Adrenal gland (tissue), 12 donors: ENCODE measurements around the gene HRH2. TPM values are rescaled to one million over a fixed set of nuclear protein-coding genes. Genes with fewer than 3 reads are reported as not detected.

Experiments used
- DNase-seq, 7 donors: peaks; one replicate each; pipeline ENCODE4 v3.0.0-alpha.2; 2019 to 2020
- H3K27ac ChIP-seq, 5 donors: fragments of 200-600 bp; sonication (generic) in 4 of 5; 1 replicate in 3 of 5; 2 replicates in 2 of 5; pipeline versions ENCODE4 v1.5.1 to v1.8.0; 2016 to 2020; ENCODE audit warnings: mild to moderate bottlenecking in 1 of 5
- H3K27me3 ChIP-seq: fragments of 200-600 bp; 2 replicates; pipeline ENCODE4 v1.8.0; 2021
- H3K36me3 ChIP-seq, 2 donors: fragments of 200-600 bp; replicated peaks in 1 of 2; 1 replicate in 1 of 2; 2 replicates in 1 of 2; pipeline versions ENCODE4 v1.5.1 to v1.8.0; 2018 to 2022
- H3K4me1 ChIP-seq, 2 donors: fragments of 200-600 bp; replicated peaks in 1 of 2; 1 replicate in 1 of 2; 2 replicates in 1 of 2; pipeline versions ENCODE4 v1.5.1 to v1.8.0; 2018 to 2021
- H3K4me3 ChIP-seq, 4 donors: fragments of 200-600 bp; sonication (generic) in 3 of 4; one replicate each; pipeline ENCODE4 v1.5.1; 2016 to 2018
- H3K9me3 ChIP-seq, 3 donors: fragments of 200-600 bp; sonication (generic) in 1 of 3; replicated peaks in 1 of 3; 1 replicate in 2 of 3; 2 replicates in 1 of 3; pipeline versions ENCODE4 v1.5.1 to v1.8.0; 2016 to 2021
- CTCF ChIP-seq, 6 experiments: fragments of 450-650 bp in 4 of 6; fragments of 200-600 bp in 2 of 6; sonication (generic) in 1 of 6; IDR thresholded peaks; 1 replicate in 5 of 6; 2 replicates in 1 of 6; pipeline versions ENCODE4 v1.5.1 to v1.8.0; 2016 to 2021; ENCODE audit warnings: antibody characterized with exemption in 6 of 6, mild to moderate bottlenecking in 2 of 6, moderate library complexity in 1 of 6
- POLR2A ChIP-seq, 2 donors: fragments of 450-650 bp; IDR thresholded peaks; one replicate each; pipeline ENCODE4 v1.6.1; 2017; ENCODE audit warnings: antibody characterized with exemption in 2 of 2, mild to moderate bottlenecking in 2 of 2, moderate library complexity in 1 of 2
- WGBS, 4 donors: extraction: QIAGEN DNeasy Blood & Tissue Kit in 2 of 4; methylation state at CpG; one replicate each; pipeline versions ENCODE4 v1.1.5 to v1.1.7; 2013 to 2017; 5-methylcytosine and 5-hydroxymethylcytosine counted together
- intact Hi-C, 2 donors: fragments of 100-400 bp; cut with DNase I; formaldehyde crosslinking; loops; one replicate each; pipeline versions ENCODE4 v1.14.1 to v1.15.0; 2022 to 2023
- polyA plus RNA-seq, 3 donors: library from polyadenylated mRNA; stranded (reverse); fragments of 200-250 nt in 2 of 3; fragments of 350-450 nt in 1 of 3; fragmentation: Illumina TruSeq in 1 of 3; extraction: RNeasy Lipid Tissue Mini Kit (QIAGEN cat#74804) in 1 of 3; gene quantifications; one replicate each; pipeline ENCODE4 v1.2.3, GENCODE V29; 2013 to 2014
- total RNA-seq, 9 donors: library from RNA; depleted of rRNA in 4 of 9; stranded (reverse); fragments of >200 nt in 4 of 9; fragments of 120-200 nt in 1 of 9; fragmentation: NEBNext Ultra II Directional in 1 of 9; extraction: Animal tissue kit (Norgen Biotek cat#: 25700) in 1 of 9; gene quantifications; one replicate each; pipeline versions ENCODE4 v1.1.0 to v1.2.4, GENCODE V29; 2013 to 2023
- donor health status: healthy with polysubstance abuse.
- donor health status: Bipolar disorder and iron deficiency.
- donor health status: DM: yes; HTN: yes; CAD: no.
- donor health status: DM: no; HTN: no; CAD: no.
- donor health status: DM: no; HTN: no; CAD: no.
- donor health status: DM: yes; HTN: yes; CAD: no.

HRH2 gene
- total and polyA plus RNA-seq, 12 donors: 0.22 to 7.3 (median 3.1) TPM

GRCh38 chr5:175724314-175725275, 66.7 kb downstream of the HRH2 start:
- Histone ChIP-seq H3K27ac (no peak overlapping the region), H3K36me3 (no peaks in the 10 kb centered on the region), H3K4me1 (no peaks in the 10 kb centered on the region), H3K27me3 (peaks cover 13% of the 10 kb centered on the region), H3K4me3 (no peak overlapping the region), H3K9me3 (no peaks in the 10 kb centered on the region)
- intact Hi-C loops: no loop called here
- peak in 1 of 7 donors; percentile 13 for DNase-seq
- 64 to 70% (median 67%) methylated on average over 15 of the region's 15 CpGs for WGBS, 4 donors
- TF ChIP-seq CTCF (IDR thresholded peaks at IDR 0.05) (no peak), POLR2A (IDR thresholded peaks at IDR 0.05) (no peak)

DNA sequence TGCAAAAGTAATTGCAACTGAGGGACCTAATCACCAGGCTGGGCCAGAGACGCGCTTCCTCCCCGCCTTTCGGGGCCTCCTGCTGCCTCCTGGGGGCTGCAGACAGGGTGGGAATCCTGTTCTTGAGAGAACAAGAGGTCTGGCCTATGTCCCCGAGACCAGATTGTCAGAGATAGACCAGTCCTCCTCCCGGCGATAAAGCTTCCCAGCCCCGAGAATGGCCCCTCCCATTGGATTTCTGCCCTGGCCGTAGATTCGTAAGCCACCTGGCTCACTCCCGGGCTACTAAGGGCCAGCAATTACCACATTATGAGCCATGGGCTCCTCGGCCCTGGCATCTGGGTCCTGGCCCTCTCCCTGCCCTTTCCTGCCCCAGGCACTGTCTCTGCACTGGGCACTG, 70.4 kb downstream of the HRH2 start:
- 62 to 73% (median 69%) methylated on average over 10 to 12 of the region's 12 CpGs for WGBS, 4 donors
- H3K9me3 ChIP-seq: no peaks in the 10 kb centered on the region
- peaks cover 13% of the 10 kb centered on the region for H3K27me3 ChIP-seq
- H3K4me1 ChIP-seq: no peaks in the 10 kb centered on the region
- no peaks in the 10 kb centered on the region for H3K36me3 ChIP-seq
- intact Hi-C loops: no loop called here
- H3K4me3 ChIP-seq: no peak overlapping the region
- H3K27ac ChIP-seq: no peak overlapping the region
- DNase-seq: no peak
- TF ChIP-seq CTCF (IDR thresholded peaks at IDR 0.05) (no peak), POLR2A (IDR thresholded peaks at IDR 0.05) (no peak)

DNA sequence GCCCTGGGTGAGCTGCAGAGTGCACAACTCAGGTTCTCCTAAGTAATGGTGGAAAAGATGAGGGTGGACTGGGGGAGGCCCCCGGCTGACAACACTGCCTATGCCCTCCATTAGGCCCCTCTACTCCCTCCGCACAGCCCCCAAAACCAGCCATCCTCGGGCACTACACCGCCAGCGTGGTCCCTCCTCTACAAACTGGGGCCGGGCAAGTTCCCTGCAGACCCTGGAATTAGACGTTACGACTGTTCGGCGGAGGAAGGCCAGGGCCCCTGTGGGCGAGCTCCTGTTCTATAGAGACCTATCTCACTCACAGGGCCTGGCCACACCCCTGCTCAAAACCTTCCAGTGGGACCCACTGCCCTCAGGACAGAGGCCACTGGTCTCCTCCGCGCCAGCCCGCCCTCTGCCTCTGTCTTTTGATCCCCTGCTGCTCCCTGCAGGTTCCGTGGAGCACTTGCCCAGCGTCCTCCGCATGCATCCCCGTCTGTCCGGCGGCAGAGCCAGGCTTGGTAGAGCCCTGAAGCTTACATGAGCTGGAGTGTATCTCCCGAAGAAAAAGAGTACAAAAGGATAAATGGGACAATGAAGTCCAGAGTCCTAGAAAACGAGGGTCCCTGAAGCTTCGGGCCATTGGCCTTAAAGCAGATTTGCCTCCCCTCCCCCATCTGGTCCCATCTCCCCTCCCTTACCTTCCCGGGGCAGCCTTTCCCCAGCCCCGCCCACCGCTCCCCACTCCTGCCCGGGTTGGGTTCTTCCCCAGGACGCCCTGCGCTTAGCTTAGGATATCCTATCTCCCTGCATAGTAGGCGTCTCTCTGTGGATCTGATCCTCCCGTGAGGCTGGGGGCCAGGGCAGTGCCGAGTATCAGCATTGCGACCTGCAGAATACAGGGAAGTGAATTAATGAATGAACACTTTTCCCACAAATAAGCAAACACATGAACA, 71.3 kb downstream of the HRH2 start:
- no peaks in the 10 kb centered on the region for H3K9me3 ChIP-seq
- no peaks in the 10 kb centered on the region for H3K36me3 ChIP-seq
- peak in 3 of 7 donors; percentile 24 to 75 (median 24) for DNase-seq
- WGBS, 4 donors: 0 to 24% (median 21%) methylated on average over 13 to 33 of the region's 33 CpGs
- intact Hi-C loops: no loop called here
- no peak overlapping the region for H3K4me3 ChIP-seq
- H3K4me1 ChIP-seq: no peaks in the 10 kb centered on the region
- TF ChIP-seq POLR2A (IDR thresholded peaks at IDR 0.05): no peak
- TF ChIP-seq CTCF (IDR thresholded peaks at IDR 0.05): peak in 1 of 6 experiments; percentile 22
- no peak overlapping the region for H3K27ac ChIP-seq
- peaks cover 20% of the 10 kb centered on the region for H3K27me3 ChIP-seq

GRCh38 chr5:175729829-175730277, 72.0 kb downstream of the HRH2 start:
- intact Hi-C loops: no loop called here
- Histone ChIP-seq H3K27me3 (peaks cover 20% of the 10 kb centered on the region), H3K4me1 (no peaks in the 10 kb centered on the region)

More at GRCh38 chr5:175729829-175730277, 72.0 kb downstream of the HRH2 start:
- peak; percentile 91 to 98 (median 94) for DNase-seq
- Histone ChIP-seq H3K27ac (no peak overlapping the region), H3K4me3 (no peak overlapping the region), H3K36me3 (no peaks in the 10 kb centered on the region), H3K9me3 (no peaks in the 10 kb centered on the region)
- 3 to 6% (median 5%) methylated on average over 8 to 9 of the region's 9 CpGs for WGBS, 4 donors
- TF ChIP-seq POLR2A (IDR thresholded peaks at IDR 0.05): no peak
- peak; percentile 91 to 99 (median 98) for TF ChIP-seq CTCF (IDR thresholded peaks at IDR 0.05)
